Measurements from ENCODE around the gene UCN3.

GRCh38 chr10:5354068-5354467, 10.7 kb upstream of the UCN3 start:
- TF ChIP-seq PBX3 (IDR thresholded peaks at IDR 0.05) (no peak), FOSL2 (IDR thresholded peaks at IDR 0.05) (no peak), FOSL2 (CRISPR knock-in tag; IDR thresholded peaks at IDR 0.05) (no peak), CTCF (IDR thresholded peaks at IDR 0.05) (no peak), USF2 (IDR thresholded peaks at IDR 0.05) (no peak), HMGXB4 (CRISPR knock-in tag; IDR thresholded peaks at IDR 0.05; ENCODE audit: borderline replicate concordance) (no peak)
